Measurements from ENCODE around the gene LONP1. TPM values are rescaled to one million over a fixed set of nuclear protein-coding genes. Genes with fewer than 3 reads are reported as not detected.

Gene LONP1
- polyA plus RNA-seq, 3 donors = 12.1 to 37.2 (median 13.8) TPM

DNA sequence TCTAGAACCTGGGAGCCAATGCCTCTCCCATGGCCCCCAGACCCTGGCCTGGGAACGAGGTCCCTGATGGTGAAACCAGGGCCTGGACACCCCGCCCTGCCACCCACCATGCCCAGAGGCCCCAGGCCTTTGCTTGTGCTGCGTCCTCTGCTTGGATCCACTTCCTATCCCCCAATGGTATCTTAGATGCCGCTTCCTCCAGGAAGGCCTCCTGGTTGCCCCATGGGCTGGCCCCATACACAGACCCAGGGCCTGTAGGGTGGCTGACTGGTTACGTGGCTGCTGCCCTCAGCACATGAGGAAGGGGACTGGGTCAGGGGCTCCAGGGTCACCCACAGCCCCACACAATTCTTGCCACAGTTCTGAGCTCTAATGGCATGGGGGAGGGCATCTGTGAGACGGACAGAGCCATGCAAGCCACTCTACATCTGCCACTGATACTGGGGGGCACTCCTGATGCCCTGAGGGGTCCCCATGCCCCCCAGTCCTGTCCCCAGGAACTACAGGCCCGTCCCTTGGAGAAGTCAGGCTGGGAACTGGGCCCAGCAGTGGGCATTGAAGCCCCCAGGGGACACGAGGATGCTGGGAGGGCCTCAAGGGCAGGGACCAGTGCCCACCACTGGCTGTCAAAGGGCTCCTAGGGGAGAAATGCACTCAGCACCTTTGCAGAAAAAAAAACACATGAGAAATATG lies 24.8 kb downstream of the LONP1 start:
- Histone ChIP-seq H3K4me3 (replicated peaks in 1 of 3; ENCODE audit: low read depth in 2 of 3, low read length in 3 of 3) (no peak overlapping the region), H3K4me2 (replicated peaks; ENCODE audit: extremely low read depth, low read length, poor library complexity, severe bottlenecking) (no peak overlapping the region), H3K79me2 (ENCODE audit: insufficient read depth, low read length) (peaks cover 54% of the 10 kb centered on the region), H3K27me3 (ENCODE audit: control insufficient read depth in 2 of 2, insufficient read depth in 2 of 2, low read length in 2 of 2) (no peaks in the 10 kb centered on the region), H2AFZ (ENCODE audit: insufficient read depth, low read depth, low read length, poor library complexity, severe bottlenecking) (no peak overlapping the region), H4K20me1 (ENCODE audit: insufficient read depth, low read length) (peaks cover 79% of the 10 kb centered on the region), H3K9me3 (replicated peaks in 1 of 2; ENCODE audit: control insufficient read depth in 1 of 2, insufficient read depth in 1 of 2, low read length in 2 of 2) (no peaks in the 10 kb centered on the region), H3K4me1 (ENCODE audit: control insufficient read depth in 1 of 2, insufficient read depth in 2 of 2, low read length in 2 of 2) (peaks cover 13 to 20% of the 10 kb centered on the region in 2 donors), H3K36me3 (replicated peaks in 1 of 2; ENCODE audit: control insufficient read depth in 1 of 2, insufficient read depth in 2 of 2, low read length in 2 of 2) (peaks cover 69 to 73% of the 10 kb centered on the region in 2 donors), H3K9ac (ENCODE audit: insufficient read depth, low read length, poor library complexity, severe bottlenecking) (no peak overlapping the region), H3K27ac (ENCODE audit: low read depth in 1 of 2, low read length in 2 of 2) (no peak overlapping the region)
- intact Hi-C loops (cut with micrococcal nuclease) = no loop called here
- Mint-ChIP-seq H3K27me3 (ENCODE audit: low read depth in 3 of 3) (peaks cover 0 to 1% (median 0%) of the 10 kb centered on the region in 3 donors), H3K36me3 (peaks cover 37 to 64% of the 10 kb centered on the region in 2 donors), H3K4me1 (peaks cover 19% of the 10 kb centered on the region), H3K9me3 (peaks cover 0 to 4% (median 0%) of the 10 kb centered on the region in 7 donors), H3K4me3 (no peak overlapping the region), H3K27ac (no peak overlapping the region)
- WGBS (ENCODE audit: insufficient coverage) = 89% methylated on average over 7 of the region's 8 CpGs
- no peak for DNase-seq
- TF ChIP-seq, protein P1, sequence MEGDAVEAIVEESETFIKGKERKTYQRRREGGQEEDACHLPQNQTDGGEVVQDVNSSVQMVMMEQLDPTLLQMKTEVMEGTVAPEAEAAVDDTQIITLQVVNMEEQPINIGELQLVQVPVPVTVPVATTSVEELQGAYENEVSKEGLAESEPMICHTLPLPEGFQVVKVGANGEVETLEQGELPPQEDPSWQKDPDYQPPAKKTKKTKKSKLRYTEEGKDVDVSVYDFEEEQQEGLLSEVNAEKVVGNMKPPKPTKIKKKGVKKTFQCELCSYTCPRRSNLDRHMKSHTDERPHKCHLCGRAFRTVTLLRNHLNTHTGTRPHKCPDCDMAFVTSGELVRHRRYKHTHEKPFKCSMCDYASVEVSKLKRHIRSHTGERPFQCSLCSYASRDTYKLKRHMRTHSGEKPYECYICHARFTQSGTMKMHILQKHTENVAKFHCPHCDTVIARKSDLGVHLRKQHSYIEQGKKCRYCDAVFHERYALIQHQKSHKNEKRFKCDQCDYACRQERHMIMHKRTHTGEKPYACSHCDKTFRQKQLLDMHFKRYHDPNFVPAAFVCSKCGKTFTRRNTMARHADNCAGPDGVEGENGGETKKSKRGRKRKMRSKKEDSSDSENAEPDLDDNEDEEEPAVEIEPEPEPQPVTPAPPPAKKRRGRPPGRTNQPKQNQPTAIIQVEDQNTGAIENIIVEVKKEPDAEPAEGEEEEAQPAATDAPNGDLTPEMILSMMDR (IDR thresholded peaks at IDR 0.05) = no peak

DNA sequence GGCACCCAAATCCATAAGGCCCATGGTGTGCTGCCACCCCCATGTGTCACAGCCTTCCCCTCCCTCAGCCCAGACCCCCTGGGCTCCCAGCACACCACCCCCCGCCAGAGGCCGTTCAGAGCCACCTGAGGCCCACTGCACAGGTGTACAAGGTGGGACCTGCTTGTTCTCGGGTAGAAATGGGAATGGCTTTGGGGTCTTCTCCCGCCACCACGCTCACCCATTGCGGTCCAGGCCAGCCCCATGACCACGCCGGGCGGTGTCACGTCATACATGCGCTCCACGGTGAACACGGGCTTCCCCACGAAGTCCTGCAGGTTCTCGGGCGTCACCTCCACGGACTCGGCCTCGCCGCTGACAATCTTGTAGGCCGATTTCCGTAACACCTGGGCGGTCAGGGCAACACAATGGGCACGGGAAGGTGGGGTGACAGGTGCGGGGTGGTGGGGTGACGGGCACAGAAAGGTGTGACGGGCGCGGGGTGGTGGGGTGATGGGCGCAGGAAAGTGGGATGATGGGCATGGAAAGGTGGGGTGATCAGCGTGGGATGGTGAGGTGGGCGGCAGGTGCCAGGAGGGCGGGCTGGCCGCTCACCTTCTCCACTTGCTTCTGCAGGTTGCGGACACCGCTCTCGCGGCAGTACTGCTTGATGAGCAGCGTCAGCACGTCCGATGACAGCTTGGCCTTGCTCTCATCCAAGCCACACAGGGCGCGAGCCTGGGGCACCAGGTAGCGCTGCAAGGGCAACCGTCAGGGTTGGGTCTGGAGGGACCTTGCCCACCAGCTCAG lies 25.6 kb downstream of the LONP1 start:
- intact Hi-C loops (cut with micrococcal nuclease) = no loop called here
- Histone ChIP-seq H3K27ac (ENCODE audit: low read depth in 1 of 2, low read length in 2 of 2) (no peak overlapping the region), H3K4me2 (replicated peaks; ENCODE audit: extremely low read depth, low read length, poor library complexity, severe bottlenecking) (no peak overlapping the region), H3K36me3 (replicated peaks in 1 of 2; ENCODE audit: control insufficient read depth in 1 of 2, insufficient read depth in 2 of 2, low read length in 2 of 2) (peaks cover 67 to 71% of the 10 kb centered on the region in 2 donors), H3K9me3 (replicated peaks in 1 of 2; ENCODE audit: control insufficient read depth in 1 of 2, insufficient read depth in 1 of 2, low read length in 2 of 2) (no peaks in the 10 kb centered on the region), H3K79me2 (ENCODE audit: insufficient read depth, low read length) (peaks cover 55% of the 10 kb centered on the region), H3K27me3 (ENCODE audit: control insufficient read depth in 2 of 2, insufficient read depth in 2 of 2, low read length in 2 of 2) (no peaks in the 10 kb centered on the region), H3K4me3 (replicated peaks in 1 of 3; ENCODE audit: low read depth in 2 of 3, low read length in 3 of 3) (no peak overlapping the region), H3K4me1 (ENCODE audit: control insufficient read depth in 1 of 2, insufficient read depth in 2 of 2, low read length in 2 of 2) (peaks cover 16 to 20% of the 10 kb centered on the region in 2 donors), H4K20me1 (ENCODE audit: insufficient read depth, low read length) (peaks cover 78% of the 10 kb centered on the region), H3K9ac (ENCODE audit: insufficient read depth, low read length, poor library complexity, severe bottlenecking) (no peak overlapping the region), H2AFZ (ENCODE audit: insufficient read depth, low read depth, low read length, poor library complexity, severe bottlenecking) (no peak overlapping the region)
- Mint-ChIP-seq H3K9me3 (peaks cover 0 to 4% (median 0%) of the 10 kb centered on the region in 7 donors), H3K36me3 (peaks cover 37 to 61% of the 10 kb centered on the region in 2 donors), H3K4me1 (peaks cover 23% of the 10 kb centered on the region), H3K27me3 (ENCODE audit: low read depth in 3 of 3) (peaks cover 0 to 5% (median 0%) of the 10 kb centered on the region in 3 donors), H3K4me3 (no peak overlapping the region), H3K27ac (no peak overlapping the region)
- 90% methylated on average over 39 of the region's 45 CpGs for WGBS (ENCODE audit: insufficient coverage)
- TF ChIP-seq, protein P1 (IDR thresholded peaks at IDR 0.05) = no peak
- DNase-seq = no peak
